H1 (cell line): ENCODE data around the gene CCL1. TPM values are rescaled to one million over a fixed set of nuclear protein-coding genes. Genes with fewer than 3 reads are reported as not detected.

Source experiments
- CTCF ChIA-PET: fragments of 300-600 bp; sonication (Branson Sonifier 250); formaldehyde crosslinking; loops from one replicate; lab custom pipeline; 2021; ENCODE audit not compliant: partially characterized antibody; lab: Charles Lee
- POLR2A ChIA-PET: fragments of 300-600 bp; sonication (Branson Sonifier 250); formaldehyde crosslinking; loops from one replicate; lab custom pipeline; 2021; ENCODE audit warnings: inconsistent platforms; ENCODE audit not compliant: partially characterized antibody; lab: Charles Lee
- DNase-seq, 2 experiments: peaks; one replicate each; pipeline versions ENCODE4 v3.0.0 to v3.0.0-alpha.2; 2010 to 2022; ENCODE audit warnings: low spot score in 2 of 2, low read depth in 1 of 2, mixed read lengths in 1 of 2
- FAIRE-seq: peaks from 2 replicates; lab custom pipeline; 2011; peaks lifted over from hg19 to GRCh38; lab: Jason Lieb, UNC
- H2AFZ ChIP-seq: 2 replicates; pipeline ENCODE4 v1.8.1; 2012; ENCODE audit warnings: low read length, inconsistent platforms
- H2AK5ac ChIP-seq: 2 replicates; pipeline ENCODE4 v1.6.1; 2013; ENCODE audit warnings: low read depth, low read length
- H2BK120ac ChIP-seq: replicated peaks from 2 replicates; pipeline ENCODE3; 2013; ENCODE audit warnings: low read depth, low read length, inconsistent platforms
- H2BK12ac ChIP-seq: 2 replicates; pipeline ENCODE4 v1.6.1; 2013; ENCODE audit warnings: low read depth, low read length
- H2BK15ac ChIP-seq: 2 replicates; pipeline ENCODE4 v1.6.1; 2013; ENCODE audit warnings: low read length
- H2BK20ac ChIP-seq: 2 replicates; pipeline ENCODE4 v1.6.1; 2013; ENCODE audit warnings: low read length
- H2BK5ac ChIP-seq: 2 replicates; pipeline ENCODE4 v1.6.1; 2013; ENCODE audit warnings: low read depth, low read length
- H3K14ac ChIP-seq: 2 replicates; pipeline ENCODE4 v1.6.1; 2013; ENCODE audit warnings: inconsistent platforms; ENCODE audit not compliant: insufficient read length
- H3K18ac ChIP-seq: 2 replicates; pipeline ENCODE4 v1.6.1; 2013; ENCODE audit warnings: low read length; ENCODE audit errors: extremely low read depth
- H3K23ac ChIP-seq: 2 replicates; pipeline ENCODE4 v1.6.1; 2013; ENCODE audit warnings: inconsistent platforms; ENCODE audit not compliant: insufficient read length
- H3K23me2 ChIP-seq: 2 replicates; pipeline ENCODE4 v1.6.1; 2013; ENCODE audit warnings: low read depth, low read length
- H3K27ac ChIP-seq: 2 replicates; pipeline ENCODE4 v1.6.1; 2011; ENCODE audit warnings: low read depth, low read length, inconsistent platforms
- H3K27me3 ChIP-seq, 4 experiments: replicated peaks in 1 of 4; 1 replicate in 1 of 4; 2 replicates in 3 of 4; pipeline versions ENCODE4 v1.6.1 to v1.8.1; 2011 to 2013; ENCODE audit warnings: low read length in 3 of 4, mild to moderate bottlenecking in 3 of 4, inconsistent platforms in 2 of 4, mixed read lengths in 2 of 4, moderate library complexity in 1 of 4; ENCODE audit not compliant: control insufficient read depth in 3 of 4, insufficient read depth in 3 of 4; ENCODE audit errors: extremely low read depth in 1 of 4
- H3K36me3 ChIP-seq, 4 experiments: 2 replicates each; pipeline versions ENCODE4 v1.6.1 to v1.8.1; 2011 to 2013; ENCODE audit warnings: mild to moderate bottlenecking in 4 of 4, low read length in 3 of 4, moderate library complexity in 2 of 4, control low read depth in 1 of 4, inconsistent platforms in 1 of 4; ENCODE audit not compliant: insufficient read depth in 4 of 4, control insufficient read depth in 2 of 4
- H3K4ac ChIP-seq: replicated peaks from 2 replicates; pipeline ENCODE3; 2013; ENCODE audit warnings: low read length, low read depth, mixed read lengths, inconsistent platforms; ENCODE audit not compliant: insufficient read length
- H3K4me1 ChIP-seq, 4 experiments: replicated peaks in 1 of 4; 1 replicate in 1 of 4; 2 replicates in 3 of 4; pipeline versions ENCODE4 v1.6.1 to v1.8.1; 2011 to 2013; ENCODE audit warnings: low read length in 3 of 4, inconsistent platforms in 2 of 4, mixed read lengths in 1 of 4; ENCODE audit not compliant: insufficient read depth in 4 of 4, control insufficient read depth in 3 of 4
- H3K4me2 ChIP-seq, 2 experiments: 2 replicates each; pipeline versions ENCODE4 v1.6.1 to v1.8.1; 2011 to 2013; ENCODE audit warnings: low read depth in 2 of 2, low read length in 2 of 2, control low read depth in 1 of 2, inconsistent platforms in 1 of 2, mild to moderate bottlenecking in 1 of 2; ENCODE audit not compliant: insufficient read depth in 1 of 2
- H3K4me3 ChIP-seq, 4 experiments: fragments of 200-600, 300-600 bp in 1 of 4; sonication (generic), shearing (Covaris generic), sonication (Bioruptor Twin) in 1 of 4; 2 replicates each; pipeline versions ENCODE4 v1.5.1 to v1.8.1; 2011 to 2016; ENCODE audit warnings: low read length in 4 of 4, low read depth in 3 of 4, control low read depth in 2 of 4, inconsistent platforms in 2 of 4, mild to moderate bottlenecking in 2 of 4, mixed read lengths in 1 of 4, moderate library complexity in 1 of 4; ENCODE audit not compliant: insufficient read depth in 2 of 4; ENCODE audit errors: extremely low read depth in 1 of 4
- H3K56ac ChIP-seq: replicated peaks from 2 replicates; pipeline ENCODE3; 2013; ENCODE audit warnings: low read depth, mild to moderate bottlenecking, mixed read lengths, low read length, inconsistent platforms; ENCODE audit not compliant: insufficient read length
- H3K79me1 ChIP-seq: 2 replicates; pipeline ENCODE4 v1.6.1; 2013; ENCODE audit warnings: low read depth, low read length, control low read depth
- H3K79me2 ChIP-seq, 2 experiments: 2 replicates each; pipeline versions ENCODE4 v1.6.1 to v1.8.1; 2012 to 2013; ENCODE audit warnings: low read length in 2 of 2, mild to moderate bottlenecking in 2 of 2, inconsistent platforms in 1 of 2; ENCODE audit not compliant: insufficient read depth in 2 of 2, control insufficient read depth in 1 of 2
- H3K9ac ChIP-seq, 4 experiments: replicated peaks in 1 of 4; 1 replicate in 1 of 4; 2 replicates in 3 of 4; pipeline versions ENCODE4 v1.6.1 to v1.8.1; 2011 to 2013; ENCODE audit warnings: low read depth in 3 of 4, low read length in 3 of 4, control low read depth in 2 of 4, mild to moderate bottlenecking in 2 of 4, moderate library complexity in 2 of 4, inconsistent platforms in 1 of 4; ENCODE audit errors: extremely low read depth in 1 of 4
- H3K9me3 ChIP-seq, 2 experiments: 2 replicates each; pipeline versions ENCODE4 v1.6.1 to v1.8.1; 2012 to 2013; ENCODE audit warnings: mild to moderate bottlenecking in 2 of 2, moderate library complexity in 2 of 2, control low read depth in 1 of 2, inconsistent platforms in 1 of 2, low read depth in 1 of 2, low read length in 1 of 2, mixed read lengths in 1 of 2; ENCODE audit not compliant: insufficient read depth in 2 of 2
- H4K20me1 ChIP-seq, 2 experiments: replicated peaks in 1 of 2; 2 replicates each; pipeline versions ENCODE3 to v1.8.1; 2011 to 2013; ENCODE audit warnings: inconsistent platforms in 2 of 2, low read length in 2 of 2, mild to moderate bottlenecking in 1 of 2; ENCODE audit not compliant: insufficient read depth in 2 of 2, control insufficient read depth in 1 of 2
- H4K5ac ChIP-seq: 2 replicates; pipeline ENCODE4 v1.6.1; 2013; ENCODE audit warnings: low read length, low read depth, mixed read lengths, inconsistent platforms; ENCODE audit not compliant: insufficient read length
- H4K8ac ChIP-seq: 2 replicates; pipeline ENCODE4 v1.8.0; 2013; ENCODE audit warnings: mild to moderate bottlenecking, moderate library complexity, low read length, inconsistent platforms; ENCODE audit not compliant: insufficient read depth; ENCODE audit errors: extremely low read depth
- H4K91ac ChIP-seq: replicated peaks from 2 replicates; pipeline ENCODE3; 2013; ENCODE audit warnings: low read length, mixed read lengths, inconsistent platforms; ENCODE audit not compliant: insufficient read length
- BACH1 ChIP-seq: IDR thresholded peaks from 2 replicates; pipeline ENCODE4 v1.6.1; 2012; ENCODE audit warnings: low read length, improper control_type of control experiment
- CTBP2 ChIP-seq: IDR thresholded peaks from 2 replicates; pipeline ENCODE4 v1.7.0; 2011; ENCODE audit warnings: borderline replicate concordance, mild to moderate bottlenecking, moderate library complexity, mixed read lengths, low read length; ENCODE audit not compliant: insufficient read depth, insufficient read length
- EGR1 ChIP-seq: IDR thresholded peaks from 2 replicates; pipeline ENCODE4 v1.6.1; 2011; ENCODE audit warnings: low read depth, low read length, borderline replicate concordance
- HDAC2 ChIP-seq, 2 experiments: fragments of 300-600 bp in 1 of 2; sonication (generic) in 1 of 2; IDR thresholded peaks; 2 replicates each; pipeline ENCODE4 v1.6.1; 2011 to 2012; ENCODE audit warnings: low read depth in 2 of 2, low read length in 2 of 2, mild to moderate bottlenecking in 2 of 2, moderate library complexity in 2 of 2, borderline replicate concordance in 1 of 2, inconsistent platforms in 1 of 2
- JUN ChIP-seq: IDR thresholded peaks from 2 replicates; pipeline ENCODE4 v1.6.1; 2011; ENCODE audit warnings: low read depth, mild to moderate bottlenecking, improper control_type of control experiment, low read length
- SIN3A ChIP-seq, 2 experiments: IDR thresholded peaks in 1 of 2; conservative IDR thresholded peaks in 1 of 2; 2 replicates each; pipeline ENCODE4 v1.6.1; 2011 to 2012; ENCODE audit warnings: low read length in 2 of 2, improper control_type of control experiment in 1 of 2, low read depth in 1 of 2, mild to moderate bottlenecking in 1 of 2
- SP1 ChIP-seq: IDR thresholded peaks from 2 replicates; pipeline ENCODE4 v1.6.1; 2011; ENCODE audit warnings: low read depth, low read length
- SRF ChIP-seq: IDR thresholded peaks from 2 replicates; pipeline ENCODE4 v1.6.1; 2011; ENCODE audit warnings: mild to moderate bottlenecking, low read depth, low read length, moderate library complexity
- TEAD4 ChIP-seq: IDR thresholded peaks from 2 replicates; pipeline ENCODE4 v1.6.1; 2012; ENCODE audit warnings: low read depth, low read length, inconsistent platforms, mixed read lengths
- WGBS, 2 experiments: shearing (Covaris generic) in 1 of 2; methylation state at CpG; one replicate each; pipeline versions ENCODE4 v1.1.6 to v1.1.7; 2013 to 2015; ENCODE audit warnings: low lambda C conversion rate in 2 of 2, mixed read lengths in 2 of 2, inconsistent platforms in 1 of 2, low coverage in 1 of 2, missing lambda C conversion rate in 1 of 2; ENCODE audit not compliant: insufficient replicate concordance in 2 of 2, insufficient coverage in 1 of 2, insufficient read length in 1 of 2; ENCODE audit errors: extremely low coverage in 1 of 2, missing lambda C conversion rate in 1 of 2; 5-methylcytosine and 5-hydroxymethylcytosine counted together
- polyA plus RNA-seq, 7 experiments: library from polyadenylated mRNA; depleted of rRNA in 3 of 7; stranded (reverse) in 5 of 7; unstranded in 2 of 7; fragments of >200 nt in 5 of 7; fragments of 200-250 nt in 2 of 7; gene quantifications; 1 replicate in 5 of 7; 2 replicates in 1 of 7; 4 replicates in 1 of 7; pipeline versions ENCODE4 v1.2.1 to v1.2.3, GENCODE V29; 2011 to 2013; ENCODE audit warnings: missing spikeins in 2 of 7, mixed read lengths in 2 of 7
- total RNA-seq: library from RNA; stranded (reverse); fragmentation: NEBNext Ultra II Directional; extraction: Animal tissue kit (Norgen Biotek cat#: 25700); gene quantifications from 2 replicates; pipeline ENCODE4 v1.2.1, GENCODE V29; 2021

Gene CCL1
- total and polyA plus RNA-seq, 2 of the 8 experiments (the other 6 are each of a cell fraction or from before 2014, with no cell fraction given) = not detected

DNA sequence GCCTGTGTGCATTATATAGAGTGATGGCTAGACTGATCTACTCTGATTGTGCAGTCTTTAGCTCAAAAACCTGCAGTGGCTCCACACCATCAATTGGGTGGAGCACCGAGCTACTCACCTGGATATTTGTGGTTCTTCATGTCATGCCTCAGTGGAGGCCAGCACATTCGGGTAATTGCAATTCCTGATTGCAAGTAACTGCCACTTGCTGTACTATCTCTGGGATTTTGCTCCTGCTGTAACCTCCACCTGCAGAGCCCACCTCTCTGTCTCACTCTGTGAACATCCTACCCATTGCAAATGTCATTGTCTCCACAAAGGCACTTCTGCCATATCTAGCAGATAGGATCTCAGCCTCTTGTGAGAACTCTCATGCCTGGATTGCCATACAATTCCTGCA lies 1.7 kb upstream of the CCL1 start:
- no peak overlapping the region for H4K5ac ChIP-seq
- CTCF ChIA-PET = interaction anchor here (0.8 to 15.7 kb wide), 4 partner anchors 19 to 162 kb away, joined by 3 to 442 read pairs (median 4); no protein-coding TSS in a partner anchor
- H3K4ac ChIP-seq = no peak overlapping the region
- 88% methylated on average over 2 of the region's 2 CpGs; no CpG with 5 or more reads in 1 of the 2 experiments for WGBS, 2 experiments
- H2BK20ac ChIP-seq = no peak overlapping the region
- no peaks in the 10 kb centered on the region for H3K9me3 ChIP-seq
- no peak overlapping the region for H3K27ac ChIP-seq
- no peak overlapping the region for H3K9ac ChIP-seq
- no peak overlapping the region for H3K56ac ChIP-seq
- no peak overlapping the region for H2AFZ ChIP-seq
- no peaks in the 10 kb centered on the region for H3K36me3 ChIP-seq
- no peak overlapping the region for H2BK12ac ChIP-seq
- H2BK5ac ChIP-seq = no peak overlapping the region
- no peaks in the 10 kb centered on the region for H3K4me1 ChIP-seq
- H2BK15ac ChIP-seq = no peak overlapping the region
- H4K20me1 ChIP-seq = no peaks in the 10 kb centered on the region
- no peaks in the 10 kb centered on the region for H3K79me1 ChIP-seq
- TF ChIP-seq HDAC2 (IDR thresholded peaks at IDR 0.05; ENCODE audit: borderline replicate concordance in 1 of 2, low read depth in 2 of 2, low read length in 2 of 2) (no peak), EGR1 (no peak), BACH1 (no peak), TEAD4 (no peak), SRF (no peak), SIN3A (conservative IDR thresholded peaks at IDR 0.05 in 1 of 2, IDR thresholded peaks at IDR 0.05 in 1 of 2; ENCODE audit: low read depth in 1 of 2, low read length in 2 of 2) (no peak), CTBP2 (no peak), SP1 (no peak), JUN (no peak)
- H2AK5ac ChIP-seq = no peak overlapping the region
- no peak overlapping the region for H3K4me3 ChIP-seq
- H4K91ac ChIP-seq = no peak overlapping the region
- no peak overlapping the region for H3K18ac ChIP-seq
- H3K14ac ChIP-seq = no peak overlapping the region
- FAIRE-seq (no peak), DNase-seq (no peak)
- no peaks in the 10 kb centered on the region; the same call in 1 of the 2 replicates for H3K23me2 ChIP-seq
- H3K23ac ChIP-seq = no peak overlapping the region
- H4K8ac ChIP-seq = no peak overlapping the region
- no peaks in the 10 kb centered on the region for H3K27me3 ChIP-seq
- no peaks in the 10 kb centered on the region for H3K79me2 ChIP-seq
- no peak overlapping the region for H3K4me2 ChIP-seq
- H2BK120ac ChIP-seq = no peak overlapping the region
- POLR2A ChIA-PET = no interaction called here
